WERI-Rb-1 (cell line): ENCODE data around the gene OR52B6.

Experiments used
- DNase-seq: peaks from one replicate; pipeline ENCODE4 v3.0.0-alpha.2; 2020
- H3K27ac ChIP-seq: fragments of 250-450 bp; sonication (Bioruptor Pico); 2 replicates; pipeline ENCODE4 v1.5.1; 2020; ENCODE audit warnings: mild to moderate bottlenecking, moderate library complexity
- H3K27me3 ChIP-seq: fragments of 250-450 bp; sonication (Bioruptor Pico); 2 replicates; pipeline ENCODE4 v1.5.1; 2021; ENCODE audit warnings: mild to moderate bottlenecking, low read depth, moderate library complexity; ENCODE audit not compliant: insufficient read depth, severe bottlenecking
- H3K36me3 ChIP-seq: fragments of 250-450 bp; sonication (Bioruptor Pico); 2 replicates; pipeline ENCODE4 v1.5.1; 2020; ENCODE audit warnings: mild to moderate bottlenecking, moderate library complexity
- H3K4me3 ChIP-seq: 2 replicates; pipeline ENCODE4 v1.5.1; 2011; ENCODE audit warnings: low read depth, mild to moderate bottlenecking, control low read depth, low read length
- H3K9me3 ChIP-seq: fragments of 250-450 bp; sonication (Bioruptor Pico); 2 replicates; pipeline ENCODE4 v1.5.1; 2021; ENCODE audit warnings: mild to moderate bottlenecking, moderate library complexity; ENCODE audit not compliant: severe bottlenecking
- TF ChIP-seq, protein P1 (sequence below): IDR thresholded peaks from 2 replicates; pipeline ENCODE4 v1.5.1; 2011; ENCODE audit warnings: low read depth, mild to moderate bottlenecking, control low read depth, inconsistent platforms, low read length

OR52B6 gene

DNA sequence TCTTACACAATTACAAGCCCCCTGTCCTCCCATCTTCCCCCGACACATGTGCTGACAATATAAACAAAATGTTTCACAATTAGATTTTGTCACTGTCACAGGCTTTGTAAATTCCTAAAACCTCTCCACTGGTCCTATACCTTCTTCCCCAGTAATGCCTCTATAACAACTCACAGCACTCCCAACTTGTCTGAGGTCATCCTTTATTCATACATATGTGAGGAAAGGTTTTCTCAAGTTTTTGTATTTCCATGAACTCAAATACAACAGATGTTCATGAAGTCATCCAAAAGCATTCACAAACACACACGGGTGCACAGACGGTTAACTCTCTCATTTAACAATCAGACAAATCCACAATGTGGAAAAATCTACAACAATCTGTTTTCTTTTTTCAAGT lies 34.2 kb upstream of the OR52B6 start:
- Histone ChIP-seq H3K9me3 (no peaks in the 10 kb centered on the region), H3K27ac (no peak overlapping the region), H3K4me3 (no peak overlapping the region), H3K36me3 (no peaks in the 10 kb centered on the region), H3K27me3 (no peaks in the 10 kb centered on the region)
- TF ChIP-seq, protein P1, sequence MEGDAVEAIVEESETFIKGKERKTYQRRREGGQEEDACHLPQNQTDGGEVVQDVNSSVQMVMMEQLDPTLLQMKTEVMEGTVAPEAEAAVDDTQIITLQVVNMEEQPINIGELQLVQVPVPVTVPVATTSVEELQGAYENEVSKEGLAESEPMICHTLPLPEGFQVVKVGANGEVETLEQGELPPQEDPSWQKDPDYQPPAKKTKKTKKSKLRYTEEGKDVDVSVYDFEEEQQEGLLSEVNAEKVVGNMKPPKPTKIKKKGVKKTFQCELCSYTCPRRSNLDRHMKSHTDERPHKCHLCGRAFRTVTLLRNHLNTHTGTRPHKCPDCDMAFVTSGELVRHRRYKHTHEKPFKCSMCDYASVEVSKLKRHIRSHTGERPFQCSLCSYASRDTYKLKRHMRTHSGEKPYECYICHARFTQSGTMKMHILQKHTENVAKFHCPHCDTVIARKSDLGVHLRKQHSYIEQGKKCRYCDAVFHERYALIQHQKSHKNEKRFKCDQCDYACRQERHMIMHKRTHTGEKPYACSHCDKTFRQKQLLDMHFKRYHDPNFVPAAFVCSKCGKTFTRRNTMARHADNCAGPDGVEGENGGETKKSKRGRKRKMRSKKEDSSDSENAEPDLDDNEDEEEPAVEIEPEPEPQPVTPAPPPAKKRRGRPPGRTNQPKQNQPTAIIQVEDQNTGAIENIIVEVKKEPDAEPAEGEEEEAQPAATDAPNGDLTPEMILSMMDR, result no peak
- no peak for DNase-seq

DNA sequence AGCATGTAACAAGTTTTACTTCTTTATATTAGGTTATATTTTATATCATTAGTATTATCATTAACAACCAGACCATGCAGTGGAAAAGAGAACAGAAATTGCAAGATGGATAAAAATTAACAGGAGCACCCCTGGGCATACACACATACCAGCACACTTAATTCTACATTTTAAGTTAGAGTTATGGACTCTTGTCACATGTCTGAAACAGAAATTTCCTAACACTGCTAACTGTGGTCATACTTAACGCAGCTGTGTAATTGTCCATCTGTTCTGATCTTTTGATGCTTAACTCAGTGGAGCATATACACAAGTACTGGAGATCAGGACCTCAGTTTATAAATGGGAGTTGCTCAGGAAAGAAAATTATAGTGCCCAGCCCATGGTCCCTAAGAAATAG lies 32.7 kb upstream of the OR52B6 start:
- no peaks in the 10 kb centered on the region for H3K36me3 ChIP-seq
- TF ChIP-seq, protein P1, result no peak
- no peak for DNase-seq
- no peak overlapping the region for H3K27ac ChIP-seq
- no peaks in the 10 kb centered on the region for H3K27me3 ChIP-seq
- no peak overlapping the region for H3K4me3 ChIP-seq
- H3K9me3 ChIP-seq, result no peaks in the 10 kb centered on the region

DNA sequence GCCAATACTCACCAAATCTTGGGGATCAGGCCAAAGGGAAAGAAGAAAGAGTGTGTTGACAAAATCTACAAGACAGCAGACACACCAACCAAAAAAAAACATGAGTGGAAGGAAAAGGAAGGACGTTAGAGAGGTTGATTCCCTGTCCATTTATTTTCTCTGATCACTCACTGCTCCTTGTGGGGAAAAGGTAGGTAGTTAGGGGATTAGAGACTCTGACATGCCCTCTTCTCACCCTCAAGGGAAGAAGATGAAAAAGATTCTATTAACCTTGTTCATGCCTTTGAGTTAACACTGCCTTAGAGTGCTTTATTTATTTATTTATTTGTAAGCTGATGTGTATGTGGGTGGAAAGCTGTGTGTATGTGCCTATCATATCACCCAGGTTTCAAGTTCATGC lies 32.2 kb upstream of the OR52B6 start, which contains the start of gene OR52H1:
Gene OR52H1 (minus strand): TSS at position 101 of the 400 bp plus-strand sequence. CDS start 3,035 bp downstream, outside the sequence.
- no peak within 1 kb of the TSS for H3K4me3 ChIP-seq
- no peak for DNase-seq
- TF ChIP-seq, protein P1, result no peak
- H3K27me3 ChIP-seq, result no peaks in the 10 kb centered on the region
- H3K27ac ChIP-seq, result no peak within 1 kb of the TSS
- H3K9me3 ChIP-seq, result no peaks in the 10 kb centered on the region
- no peaks in the 10 kb centered on the region for H3K36me3 ChIP-seq

DNA sequence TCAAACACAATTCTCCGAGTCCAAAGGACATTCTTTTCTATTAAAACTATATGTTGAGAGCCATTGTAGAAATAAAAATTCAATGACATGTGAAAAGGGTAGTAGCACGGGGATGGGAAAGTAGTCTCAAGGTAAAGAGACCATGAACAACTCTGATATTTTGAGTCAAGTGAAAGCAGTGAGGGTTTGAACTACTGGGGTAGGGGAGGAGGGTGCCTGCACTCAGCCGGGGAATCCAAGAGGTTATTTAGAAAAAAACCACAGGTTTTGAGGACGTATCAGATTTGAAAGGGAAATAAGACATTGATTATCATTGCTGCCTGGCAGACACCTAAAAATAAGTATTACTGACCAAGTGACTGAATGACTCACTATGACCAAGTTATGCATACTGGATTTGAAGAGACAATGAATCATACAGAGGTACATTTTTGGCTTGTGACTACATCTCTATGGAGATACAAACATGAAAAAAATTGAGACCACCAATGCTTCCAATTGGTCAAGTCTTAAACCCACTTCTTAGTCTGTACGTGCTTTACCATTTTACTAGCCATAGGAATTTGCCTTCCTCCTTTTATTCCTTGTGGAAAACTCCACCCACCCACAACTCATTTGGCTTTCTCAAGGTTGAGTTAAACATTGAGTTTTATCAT lies 30.1 kb upstream of the OR52B6 start:
- Histone ChIP-seq H3K27me3 (peaks cover 5% of the 10 kb centered on the region), H3K4me3 (no peak overlapping the region), H3K36me3 (no peaks in the 10 kb centered on the region), H3K9me3 (no peaks in the 10 kb centered on the region), H3K27ac (no peak overlapping the region)
- no peak for DNase-seq
- TF ChIP-seq, protein P1, result no peak

DNA sequence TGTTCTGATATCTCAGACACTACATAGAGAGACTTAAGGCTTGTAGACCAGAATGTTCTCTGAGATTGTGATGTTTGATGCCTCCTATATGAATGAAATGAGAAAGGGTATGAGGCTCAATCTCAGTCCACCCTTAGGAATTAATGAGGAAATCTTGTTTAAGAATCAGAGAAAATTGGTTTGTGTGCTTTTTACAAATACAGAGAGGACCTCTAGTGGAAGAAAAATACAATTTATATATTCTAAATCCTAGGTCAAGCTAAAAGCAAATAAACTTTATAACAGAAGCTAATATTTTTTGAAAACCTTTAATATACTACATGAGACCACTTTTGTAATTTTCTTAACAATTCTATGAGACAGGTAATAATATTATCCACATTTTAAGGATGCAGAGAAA lies 27.3 kb upstream of the OR52B6 start:
- DNase-seq, result no peak
- Histone ChIP-seq H3K27me3 (peaks cover 13% of the 10 kb centered on the region), H3K9me3 (no peaks in the 10 kb centered on the region), H3K4me3 (no peak overlapping the region), H3K36me3 (no peaks in the 10 kb centered on the region), H3K27ac (no peak overlapping the region)
- TF ChIP-seq, protein P1, result no peak
